HG03097 (cell line): ENCODE measurements around the gene MAN2B2.

Experiments used
- ATAC-seq: cut with Tn5 transposase; IDR thresholded peaks from one replicate; pipeline ENCODE4 v1.9.1; 2021; ENCODE audit not compliant: unreplicated experiment, low FRiP score

MAN2B2 gene

DNA sequence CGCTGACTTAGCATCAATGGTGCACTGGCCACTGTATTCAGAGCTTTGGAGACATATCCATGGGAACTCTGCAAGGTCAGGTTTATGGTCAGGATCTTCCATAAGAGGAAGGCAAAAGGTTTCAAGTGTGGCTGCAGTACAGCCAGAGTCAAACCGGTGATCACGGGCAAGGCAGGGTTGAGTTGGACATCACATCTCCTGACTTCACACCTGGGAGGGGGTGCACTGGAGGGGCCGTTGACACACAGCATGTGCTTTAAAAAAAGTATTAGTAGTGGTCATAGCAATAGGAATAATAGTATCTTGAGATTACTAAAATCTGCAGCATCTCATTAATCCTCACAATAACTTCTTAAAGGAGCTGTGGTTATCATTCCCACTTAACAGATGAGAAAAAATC is 28.9 kb upstream of the MAN2B2 start:
- ATAC-seq: no peak

DNA sequence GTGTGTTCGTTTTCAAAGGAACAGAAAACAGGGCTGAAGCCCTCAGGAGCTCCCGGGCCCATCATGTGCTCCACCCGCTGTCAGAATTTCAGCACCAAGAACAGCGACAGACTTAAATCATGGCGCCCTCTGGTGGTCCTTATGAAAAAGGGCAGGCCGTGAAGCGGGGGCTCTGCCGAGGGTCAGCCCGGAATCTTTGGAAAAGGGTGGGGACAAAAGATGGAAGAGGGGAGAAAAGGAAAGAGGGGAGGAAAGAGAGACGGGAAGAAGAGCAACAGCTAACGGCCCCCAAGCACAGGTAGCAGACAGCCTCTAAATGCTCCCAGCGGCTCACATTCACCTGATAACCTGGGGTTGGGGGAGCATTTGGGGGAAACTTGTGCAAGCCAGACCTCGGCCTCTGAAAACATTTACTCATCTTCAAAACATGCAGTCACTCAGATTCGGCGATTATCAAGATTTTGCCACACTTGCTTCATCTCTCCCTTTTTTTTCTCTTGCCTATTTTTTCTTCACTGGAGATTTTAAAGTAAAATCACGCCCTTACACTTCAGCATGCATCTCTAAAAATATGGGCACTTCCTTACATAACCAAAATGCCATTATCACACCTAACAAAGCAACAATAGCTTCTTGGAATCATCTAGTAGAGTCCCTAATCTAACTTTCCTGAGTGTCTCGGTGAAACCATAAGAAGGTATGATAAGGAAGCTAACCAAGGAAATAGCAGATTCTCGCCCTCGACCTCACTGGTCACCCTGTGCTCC is 28.1 kb upstream of the MAN2B2 start:
- ATAC-seq: no peak

DNA sequence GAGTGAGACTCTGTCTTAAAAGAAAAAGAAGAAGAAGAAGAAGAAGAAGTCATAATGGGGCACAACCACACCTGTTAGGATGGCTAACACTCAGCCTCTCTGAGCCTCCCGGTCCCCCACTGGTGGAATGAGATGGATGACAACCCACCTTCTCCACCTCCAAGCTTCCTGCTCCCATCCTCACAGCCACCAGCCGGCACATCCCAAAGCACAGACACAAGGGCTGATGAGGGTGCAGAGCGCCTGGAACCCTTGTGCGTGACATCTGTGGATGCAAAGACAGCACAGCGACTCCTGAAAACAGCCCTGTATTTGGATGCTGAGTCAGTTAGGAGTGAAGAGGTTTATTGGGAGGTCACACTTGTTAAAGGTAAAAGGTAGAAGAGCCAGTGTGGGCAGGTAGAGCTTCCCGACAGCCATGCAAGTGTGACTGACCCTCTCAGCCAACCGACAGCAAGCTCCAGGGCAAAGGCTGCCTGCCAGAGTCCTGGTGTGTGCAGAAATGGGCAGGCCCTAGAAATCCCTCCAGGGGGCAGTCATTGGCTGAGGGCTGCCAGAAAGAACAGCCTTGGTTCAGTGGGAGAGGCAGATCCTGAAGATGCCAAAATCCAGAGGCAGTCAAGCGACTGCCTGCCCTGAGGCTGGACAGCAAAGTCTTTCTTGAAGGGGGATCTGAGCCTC is 26.6 kb upstream of the MAN2B2 start:
- ATAC-seq: no peak

- no peak for ATAC-seq
These were observed 26.1 kb upstream of the MAN2B2 start for GRCh38 chr4:6548882-6549230.

DNA sequence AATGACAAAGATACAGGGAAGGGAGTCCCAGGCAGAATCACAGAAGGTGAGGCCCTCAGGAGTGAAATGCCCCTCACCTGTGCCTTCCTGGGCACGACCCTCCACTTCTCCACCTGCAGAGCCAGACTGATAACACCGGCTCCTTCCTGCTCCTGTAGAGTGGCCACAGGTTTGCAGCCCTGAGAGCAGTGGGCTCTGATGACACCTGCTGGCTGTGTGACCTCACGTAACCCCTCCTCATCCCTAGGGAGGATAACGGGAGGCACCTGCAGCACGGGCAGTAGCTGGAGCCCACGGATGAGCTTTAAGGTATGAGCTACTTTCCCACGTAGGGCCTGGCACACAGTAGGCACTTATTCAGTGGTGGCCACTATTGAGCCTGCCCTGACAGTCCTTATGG is 25.5 kb upstream of the MAN2B2 start:
- no peak for ATAC-seq

GRCh38 chr4:6549890-6550620 is 24.9 kb upstream of the MAN2B2 start:
- no peak for ATAC-seq

DNA sequence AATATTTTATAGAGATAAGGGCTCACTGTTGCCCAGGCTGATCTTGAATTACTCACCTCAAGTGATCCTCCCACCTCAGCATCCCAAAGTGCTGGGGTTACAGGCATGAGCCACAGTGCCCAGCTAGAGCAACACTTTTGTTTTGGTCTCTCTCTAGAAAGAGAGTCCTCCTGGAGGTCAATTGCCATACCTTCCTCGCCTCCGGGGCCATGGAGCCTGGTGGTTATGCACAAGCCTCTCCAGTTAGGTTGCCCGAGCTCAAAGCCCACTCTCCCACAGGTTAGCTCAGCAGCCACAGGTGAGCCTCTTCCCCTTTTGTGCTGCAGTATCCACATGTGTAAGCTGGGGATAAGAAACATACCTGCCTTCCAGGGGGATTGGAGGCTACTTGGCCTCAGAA is 24.2 kb upstream of the MAN2B2 start:
- ATAC-seq: no peak

DNA sequence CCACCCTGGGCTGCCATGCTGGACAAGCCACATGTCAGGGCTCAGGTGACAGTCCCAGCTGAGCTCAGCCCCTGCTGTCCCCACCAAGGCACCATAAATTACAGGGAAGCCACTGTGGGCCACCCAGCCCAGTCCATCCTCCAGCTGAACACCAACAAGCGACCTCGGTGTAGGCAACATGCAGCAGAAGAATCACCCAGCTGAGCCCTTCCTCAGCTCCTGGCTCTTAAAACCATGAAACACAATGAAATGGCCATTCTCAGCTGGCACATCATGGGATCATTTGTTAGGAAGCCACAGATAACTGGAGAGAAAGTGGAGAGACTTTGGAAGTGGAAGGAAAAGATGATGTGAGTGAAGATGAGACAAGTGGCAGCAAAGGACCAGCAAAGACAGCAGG is 23.3 kb upstream of the MAN2B2 start:
- ATAC-seq: no peak

- ATAC-seq: no peak
These were observed 19.5 kb upstream of the MAN2B2 start for GRCh38 chr4:6555519-6555918.

GRCh38 chr4:6556263-6556662 is 18.7 kb upstream of the MAN2B2 start:
- no peak for ATAC-seq

- no peak for ATAC-seq
These were observed 17.8 kb upstream of the MAN2B2 start for GRCh38 chr4:6557185-6557584.

GRCh38 chr4:6557856-6558255 is 17.1 kb upstream of the MAN2B2 start:
- ATAC-seq: no peak

- ATAC-seq: no peak
These were observed 14.4 kb upstream of the MAN2B2 start for GRCh38 chr4:6560416-6561172.

- ATAC-seq: no peak
These were observed 13.8 kb upstream of the MAN2B2 start for GRCh38 chr4:6561173-6561516.

DNA sequence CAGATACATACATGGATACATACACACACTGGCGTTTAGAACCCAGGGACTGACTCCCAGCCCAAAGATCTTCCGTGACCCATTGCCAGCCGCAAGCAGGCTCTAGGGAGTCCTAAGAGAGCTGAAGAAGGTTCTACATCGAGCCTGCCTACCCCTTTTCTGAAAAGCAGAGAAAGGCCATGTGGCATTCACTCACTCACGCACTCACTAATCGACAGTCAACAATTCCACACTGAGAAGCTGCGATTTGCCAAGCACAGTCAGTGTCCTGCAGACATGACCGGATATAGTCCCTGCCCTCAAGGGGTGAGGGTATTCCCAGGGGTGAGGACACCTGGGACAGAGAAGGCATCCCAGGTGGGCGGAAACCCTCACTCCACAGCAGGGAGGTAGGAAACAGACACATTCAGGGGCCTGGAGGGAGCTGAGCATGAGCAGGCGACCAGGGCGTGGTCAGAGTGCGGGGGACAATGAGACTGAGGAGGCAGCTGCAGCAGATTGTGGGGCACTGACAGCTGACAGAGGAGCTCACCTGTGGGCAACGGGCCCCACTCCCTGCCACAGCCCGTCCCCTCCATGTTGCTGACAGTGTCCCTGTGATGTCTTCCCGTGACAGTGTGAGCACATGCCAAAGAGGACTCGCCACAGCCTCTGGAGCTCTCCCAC is 13.2 kb upstream of the MAN2B2 start:
- no peak for ATAC-seq

GRCh38 chr4:6562931-6563901 is 11.8 kb upstream of the MAN2B2 start:
- ATAC-seq: no peak

DNA sequence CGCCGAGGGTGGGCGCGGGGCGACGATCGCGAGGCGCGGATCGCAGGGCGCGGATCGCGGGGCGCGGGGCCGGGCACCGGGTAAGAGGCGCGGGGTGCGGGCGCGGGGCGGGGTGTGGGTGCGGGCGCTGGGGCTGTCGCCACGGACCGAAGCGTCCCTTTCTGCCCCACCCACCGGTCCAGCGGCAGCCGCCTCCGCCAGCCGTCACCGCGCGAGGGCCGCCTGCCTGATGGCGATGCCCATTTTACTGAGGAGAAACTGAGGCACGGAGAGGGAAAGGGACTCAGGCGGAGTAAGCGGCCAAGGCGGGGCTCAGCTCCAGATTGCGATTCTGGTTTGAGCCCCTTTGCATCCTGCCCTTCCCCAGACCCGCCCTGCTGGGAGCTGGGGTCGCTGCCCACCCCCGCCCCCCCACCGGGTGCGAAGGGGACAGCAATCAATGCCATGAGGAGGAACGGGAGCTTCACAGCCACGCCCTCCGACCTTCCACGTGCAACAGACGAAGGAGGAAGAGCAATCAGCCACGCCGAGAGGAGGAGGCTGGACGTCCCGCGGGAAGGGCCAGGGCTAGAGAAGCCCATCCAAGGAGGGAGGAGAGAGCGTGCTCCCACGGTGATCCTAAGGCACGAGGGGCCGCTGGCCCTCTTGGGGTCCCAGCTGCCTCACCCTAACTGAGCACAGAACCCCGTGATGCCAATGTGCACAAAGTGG is 10.9 kb upstream of the MAN2B2 start:
- no peak for ATAC-seq

DNA sequence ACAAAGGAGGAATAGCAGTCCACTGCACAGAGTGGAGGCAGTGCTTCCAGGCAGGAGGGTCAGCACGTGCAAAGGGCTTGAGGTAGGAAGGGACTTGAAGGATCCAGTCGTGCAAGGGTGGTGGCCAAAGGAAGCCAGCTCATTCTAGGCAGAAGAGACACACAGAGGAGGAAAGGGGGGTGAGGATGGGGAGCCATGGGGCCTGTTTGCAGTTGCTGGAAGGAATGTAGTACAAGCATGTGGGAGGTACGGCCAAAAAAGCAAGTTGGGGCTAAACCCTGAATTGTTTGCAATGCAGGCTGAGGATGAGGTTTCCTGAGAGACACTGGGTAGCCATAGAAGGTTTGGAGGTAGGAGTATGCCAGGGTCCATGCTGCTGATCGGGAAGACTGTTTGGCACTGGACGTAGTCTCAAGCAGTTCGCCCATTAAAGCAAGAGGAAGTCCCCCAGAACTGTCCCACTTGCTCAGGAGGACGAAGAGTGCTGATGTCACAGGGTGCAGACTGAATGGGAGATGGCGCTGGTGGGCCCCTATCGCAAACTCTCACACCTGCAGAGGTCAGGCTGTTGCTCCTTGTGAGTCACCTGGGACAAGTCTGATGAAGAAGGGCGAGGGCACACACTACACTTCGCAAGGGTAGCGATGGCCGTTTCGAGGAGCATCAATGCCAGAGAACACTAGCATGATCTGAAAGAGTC is 9.1 kb upstream of the MAN2B2 start:
- ATAC-seq: no peak
